GM21529 (cell line): ENCODE measurements around the gene GSX2.
"Not testable (repeated sequence)": the region's sequence is repeated elsewhere in the genome, so short reads cannot be mapped to it uniquely, and the experiment has no call there.

ENCODE experiments used
- ATAC-seq: cut with Tn5 transposase; IDR thresholded peaks from one replicate; pipeline ENCODE4 v1.9.1; 2021; ENCODE audit not compliant: unreplicated experiment

Gene GSX2

DNA sequence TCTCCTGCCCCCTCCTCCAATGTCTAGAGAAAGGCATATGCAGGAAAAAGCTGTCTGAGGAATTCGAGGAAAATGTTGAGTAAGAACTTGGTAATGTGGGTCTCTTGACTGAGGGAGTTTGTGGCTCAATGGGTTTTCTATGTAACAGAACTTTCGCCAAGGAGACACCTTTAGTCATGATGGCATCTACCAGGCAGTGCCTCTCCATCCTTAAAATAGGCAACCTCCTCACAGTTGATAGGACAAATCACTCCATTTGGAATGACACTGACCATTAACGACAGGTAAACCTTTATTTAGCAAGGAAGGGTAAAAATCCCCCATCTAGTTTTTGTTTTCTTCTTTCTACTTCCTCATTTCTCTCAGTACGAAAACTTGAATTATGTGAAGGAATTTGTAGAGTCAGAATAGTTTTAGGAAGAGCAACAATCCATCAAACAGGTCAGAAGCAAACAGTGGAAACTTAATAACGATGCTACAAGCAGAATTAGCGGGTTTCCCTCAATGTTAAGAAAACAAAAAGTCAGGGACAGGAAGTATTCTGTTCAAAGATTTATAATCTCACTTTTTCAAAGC is 2.7 kb downstream of the GSX2 start:
- no peak for ATAC-seq

DNA sequence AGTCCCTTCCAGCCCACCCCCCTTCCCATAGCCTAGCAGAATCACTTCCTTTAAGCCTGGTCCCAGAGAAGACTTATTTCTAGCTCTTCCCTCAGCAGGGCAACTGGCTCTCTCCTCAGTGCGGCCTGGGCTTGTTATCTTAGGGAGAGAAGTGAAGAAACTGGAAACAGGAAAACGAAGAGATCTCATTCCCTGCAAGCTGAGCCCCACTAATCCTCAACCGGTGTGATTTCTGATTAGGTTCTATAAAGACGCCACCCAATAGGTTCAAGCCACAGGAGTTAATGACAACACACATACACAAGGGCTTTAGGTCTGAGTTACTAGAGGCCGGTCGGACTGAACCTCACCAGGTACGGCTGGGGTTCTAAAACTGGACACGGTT is 3.2 kb downstream of the GSX2 start:
- no peak for ATAC-seq

DNA sequence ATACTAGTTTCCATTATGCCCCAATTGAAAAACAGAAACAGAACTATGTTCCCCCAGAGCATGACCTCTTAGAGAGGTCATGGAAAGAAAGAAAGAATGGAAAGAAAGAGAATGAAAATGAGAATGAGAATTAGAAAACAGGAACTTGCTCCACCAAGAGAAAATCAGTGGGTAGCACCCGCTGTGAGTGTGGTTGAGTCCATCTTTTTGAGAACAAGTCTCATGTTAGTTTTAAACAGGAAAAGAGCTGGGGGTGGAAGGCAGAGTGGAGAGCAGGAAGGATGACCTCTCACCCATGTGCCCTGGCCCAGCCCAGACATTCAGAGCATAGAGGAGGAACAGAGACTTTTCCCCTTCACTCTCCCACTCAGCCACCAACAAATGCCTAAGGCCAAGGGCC is 4.9 kb downstream of the GSX2 start:
- ATAC-seq = peak; percentile 37

DNA sequence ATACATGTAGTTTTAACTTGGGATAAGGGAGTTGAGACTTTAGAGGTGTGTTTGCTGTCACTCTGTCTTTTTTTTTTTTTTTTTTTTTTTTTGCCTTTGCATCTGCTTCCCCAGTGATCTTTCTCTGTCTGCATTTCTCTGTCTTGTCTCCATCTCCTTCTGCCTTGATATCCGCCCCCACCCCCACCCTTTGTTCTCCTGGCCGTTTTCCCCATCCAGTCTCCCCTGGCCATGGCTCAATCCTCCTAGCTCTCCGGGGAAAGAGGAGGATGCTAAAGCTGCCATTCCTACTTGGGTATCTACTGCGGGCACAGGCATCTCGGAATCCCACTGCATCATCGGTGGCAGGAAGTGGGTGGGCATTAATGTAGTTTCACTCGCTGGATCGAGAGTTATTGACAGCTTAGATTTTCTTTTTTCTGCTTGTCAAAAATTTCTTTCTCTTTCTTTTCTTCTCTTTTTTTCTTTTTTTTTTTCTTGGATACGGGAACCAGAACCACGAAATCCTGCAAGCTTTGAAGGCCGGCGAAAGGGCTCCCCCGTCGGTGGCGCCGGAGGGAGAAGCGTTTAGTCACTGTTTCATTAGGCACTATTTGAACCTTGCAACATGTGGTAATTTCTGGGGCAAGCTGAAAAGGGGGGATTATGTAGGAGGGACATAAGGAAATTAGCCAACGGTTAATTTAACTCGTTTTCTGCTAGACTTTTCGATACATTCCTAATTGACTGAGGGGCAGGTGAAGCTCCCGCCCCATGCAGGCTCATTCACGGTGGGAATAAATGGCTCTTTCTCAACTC is 8.2 kb downstream of the GSX2 start:
- no peak for ATAC-seq

DNA sequence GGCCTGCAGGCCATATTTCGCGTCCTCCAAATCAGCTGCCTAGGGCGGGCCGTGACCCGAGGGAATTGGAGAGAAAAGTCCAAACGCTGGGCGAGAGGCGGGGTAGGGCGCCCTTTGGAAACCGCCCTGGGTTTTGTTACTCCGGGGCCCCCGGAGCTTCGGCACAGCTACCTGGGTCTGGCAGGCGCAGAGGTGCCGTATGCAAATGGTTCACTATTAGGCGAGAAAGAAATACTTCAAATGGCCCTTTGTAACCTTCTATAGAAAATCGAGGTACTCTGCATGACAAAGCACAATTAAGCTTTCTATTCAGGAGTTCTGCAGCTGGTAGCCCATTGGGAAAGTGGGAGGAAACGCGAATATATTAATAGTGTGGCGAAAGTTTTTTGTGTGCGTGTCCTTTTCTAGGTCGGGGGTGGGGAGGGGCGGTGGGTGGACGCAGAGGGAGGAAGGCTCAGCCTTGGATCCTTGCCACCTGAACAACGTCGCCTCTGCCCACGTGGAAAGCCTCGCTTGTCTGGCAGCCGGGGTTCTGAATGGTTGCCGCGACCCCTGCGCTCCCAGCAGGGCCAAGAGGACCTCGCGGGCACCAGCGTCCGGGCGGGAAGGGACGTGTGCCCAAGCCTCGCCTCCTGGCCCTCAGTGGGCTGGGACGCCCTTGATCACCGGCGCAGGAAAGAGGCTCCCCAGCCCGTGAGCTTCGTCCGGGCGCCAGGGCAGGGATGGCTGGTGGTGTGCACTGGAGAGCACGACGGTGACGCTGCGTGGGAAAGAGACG is 9.5 kb downstream of the GSX2 start:
- ATAC-seq = no peak

DNA sequence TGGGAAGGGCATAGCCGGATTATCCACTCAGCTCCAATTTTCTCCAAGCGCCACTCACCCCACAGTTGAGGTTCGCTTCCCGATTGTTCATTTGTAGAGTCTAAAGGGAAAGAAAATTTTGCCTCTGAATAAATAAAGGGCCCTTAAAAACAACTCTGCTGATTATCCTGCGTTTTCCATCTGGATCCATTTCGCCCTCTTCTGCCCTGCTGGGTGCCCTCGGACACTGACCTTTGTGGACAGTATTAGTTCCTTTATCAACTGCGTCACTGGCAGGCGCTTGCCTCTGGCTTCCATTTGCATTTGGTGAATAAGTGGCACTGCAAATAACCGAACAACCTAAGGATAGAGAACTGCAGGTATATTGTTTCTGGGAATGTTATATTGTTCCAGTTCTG is 10.1 kb downstream of the GSX2 start:
- ATAC-seq = no peak

DNA sequence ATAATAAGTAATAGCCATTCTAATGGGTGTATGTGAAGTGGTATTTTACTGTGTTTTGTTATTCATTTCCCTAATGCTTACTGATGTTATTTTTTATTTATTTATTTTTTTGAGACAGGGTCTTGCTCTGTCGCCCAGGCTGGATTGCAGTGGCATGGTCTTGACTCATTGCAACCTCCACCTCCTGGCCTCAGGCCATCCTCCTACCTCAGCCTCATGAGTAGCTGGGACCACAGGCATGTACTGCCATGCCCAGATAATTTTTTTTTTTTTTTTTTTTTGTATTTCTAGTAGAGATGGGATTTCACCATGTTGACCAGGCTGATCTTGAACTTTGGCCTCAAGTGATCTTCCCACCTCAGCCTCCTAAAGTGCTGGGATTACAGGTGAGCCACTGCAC is 13.2 kb downstream of the GSX2 start:
- ATAC-seq = not testable (repeated sequence)

DNA sequence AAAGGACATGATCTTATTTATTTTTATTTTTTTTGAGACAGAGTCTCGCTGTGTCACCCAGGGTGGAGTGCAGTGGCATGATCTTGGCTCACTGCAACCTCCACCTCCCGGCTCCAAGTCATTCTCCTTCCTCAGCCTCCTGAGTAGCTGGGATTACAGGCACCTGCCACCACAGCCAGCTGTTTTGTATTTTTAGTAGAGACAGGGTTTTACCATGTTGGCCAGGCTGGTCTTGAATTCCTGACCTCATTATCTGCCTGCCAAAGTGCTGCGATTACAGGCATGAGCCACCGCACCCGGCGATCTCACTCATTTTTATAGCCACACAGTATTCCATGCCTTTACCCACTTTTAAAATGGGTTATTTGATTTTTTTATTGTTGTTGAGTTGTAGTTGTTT is 16.3 kb downstream of the GSX2 start:
- not testable (repeated sequence) for ATAC-seq

DNA sequence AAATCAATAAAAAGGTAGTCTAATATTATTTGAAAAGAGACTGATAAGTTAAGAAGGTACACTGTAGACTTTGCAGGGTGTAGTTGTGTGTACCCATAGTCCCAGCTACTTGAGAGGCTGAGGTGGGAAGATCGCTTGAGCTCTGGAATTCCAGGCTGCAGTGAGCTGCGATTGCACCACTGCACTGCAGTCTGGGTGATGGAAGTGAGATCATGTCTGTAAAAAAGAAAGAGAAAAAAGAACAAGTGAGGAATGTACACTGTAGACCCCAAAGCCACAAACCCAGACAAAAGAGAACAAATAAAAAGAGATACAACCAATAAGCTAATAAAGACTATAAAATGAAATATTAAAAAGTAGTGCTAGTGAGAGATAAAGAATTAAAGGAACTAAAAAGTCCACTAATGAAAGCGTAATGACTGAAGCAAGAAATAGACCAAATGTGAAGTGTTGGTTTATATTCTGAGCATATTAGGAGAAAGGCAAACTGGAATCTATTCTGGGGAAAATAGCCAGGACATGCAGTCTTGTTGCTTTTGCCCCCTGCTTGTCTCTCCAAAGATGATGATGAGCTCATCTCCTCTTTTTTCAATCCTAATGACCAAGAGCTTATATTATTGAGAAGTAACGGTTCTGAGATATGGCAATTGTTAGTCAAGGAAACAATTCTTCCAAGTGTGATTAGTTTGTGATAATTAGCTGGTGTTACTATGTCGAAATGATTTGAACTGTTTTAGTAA is 19.1 kb downstream of the GSX2 start:
- ATAC-seq = no peak

DNA sequence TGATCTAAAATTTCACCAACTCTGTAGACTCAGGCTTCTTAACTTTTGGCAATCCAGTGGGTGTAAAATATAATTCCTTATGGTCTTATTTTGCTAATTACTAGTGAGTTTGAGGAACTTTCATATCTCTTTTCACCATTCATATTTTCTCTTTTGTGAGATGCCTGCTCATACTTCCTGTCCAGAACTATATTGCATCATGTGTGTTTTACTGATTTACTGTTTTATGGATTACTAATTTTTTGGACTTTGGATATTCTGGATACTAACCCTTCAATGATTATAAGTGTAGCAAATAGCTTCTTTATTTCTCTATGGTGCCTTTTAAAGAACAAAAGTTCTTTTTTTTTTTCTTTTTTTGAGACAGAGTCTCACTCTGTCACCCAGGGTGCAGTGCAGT is 20.6 kb downstream of the GSX2 start:
- no peak for ATAC-seq

DNA sequence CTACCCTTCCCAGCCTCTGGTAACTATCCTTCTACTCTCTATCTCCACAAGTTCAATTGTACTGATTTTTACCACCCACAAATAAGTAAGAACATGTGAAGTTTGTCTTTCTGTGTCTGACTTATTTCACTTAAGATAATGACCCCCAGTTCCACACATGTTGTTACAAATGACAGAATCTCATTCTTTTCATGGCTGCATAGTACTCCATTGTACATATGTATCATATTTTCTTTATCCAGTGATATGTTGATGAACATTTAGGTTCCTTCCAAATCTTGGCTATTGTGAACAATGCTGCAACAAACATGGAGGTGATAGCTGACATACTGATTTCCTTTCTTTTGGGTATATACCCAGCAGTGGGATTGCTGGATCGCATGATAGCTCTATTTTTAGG is 27.7 kb downstream of the GSX2 start:
- no peak for ATAC-seq

DNA sequence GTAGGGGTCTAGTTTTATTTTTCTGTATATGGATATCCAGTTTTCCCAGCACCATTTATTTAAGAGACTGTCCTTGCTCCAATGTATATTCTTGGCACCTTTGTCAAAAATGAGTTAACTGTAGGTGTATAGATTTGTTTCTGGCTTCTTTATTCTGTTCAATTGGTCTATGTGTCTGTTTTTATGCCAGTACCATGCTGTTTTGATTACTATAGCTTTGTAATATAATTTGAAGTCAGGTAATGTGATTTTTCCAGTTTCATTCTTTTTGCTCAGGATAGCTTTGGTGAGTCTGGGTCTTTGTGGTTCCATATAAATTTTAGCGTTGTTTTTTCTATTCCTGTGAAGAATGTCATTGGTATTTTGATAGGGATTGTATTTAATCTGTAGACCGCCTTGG is 28.7 kb downstream of the GSX2 start:
- not testable (repeated sequence) for ATAC-seq

DNA sequence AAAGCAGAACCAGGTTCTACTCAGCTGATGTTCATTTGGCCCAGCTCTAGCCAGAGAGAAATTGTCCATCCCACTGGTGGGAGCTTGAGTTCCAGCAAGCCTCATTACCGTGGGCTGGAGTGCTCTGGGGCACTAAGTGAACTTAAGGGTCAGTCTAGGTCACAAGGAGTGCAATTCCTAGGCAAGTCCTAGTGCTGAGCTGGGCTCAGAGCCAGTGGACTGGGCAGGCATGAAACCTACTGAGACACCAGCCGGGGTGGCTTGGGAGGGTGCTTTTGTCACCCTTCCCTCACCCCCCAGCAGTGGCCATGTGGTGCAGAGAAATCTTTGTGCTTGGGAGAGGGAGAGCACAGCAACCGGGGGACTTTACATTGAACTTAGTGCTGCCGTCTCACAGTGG is 39.4 kb downstream of the GSX2 start:
- ATAC-seq = no peak

DNA sequence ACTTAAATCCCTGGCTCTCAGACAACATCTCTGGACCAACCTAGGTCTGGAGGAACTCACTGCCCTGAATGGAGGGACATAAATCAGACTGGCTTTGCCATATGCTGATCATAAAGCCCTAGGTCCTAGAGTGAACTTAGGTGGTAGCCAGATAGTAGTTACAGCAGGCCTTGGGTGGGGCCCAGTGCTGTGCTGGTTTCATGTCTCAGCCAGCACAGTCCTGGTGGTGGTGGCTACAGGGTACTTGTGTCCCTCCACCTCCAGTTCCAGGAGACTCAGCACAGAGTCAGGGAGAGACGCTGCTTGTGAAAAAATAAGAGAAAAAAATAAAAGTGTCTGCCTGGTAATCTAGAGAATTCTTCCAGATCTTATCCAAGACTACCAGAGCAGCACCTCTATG is 40.3 kb downstream of the GSX2 start:
- no peak for ATAC-seq

DNA sequence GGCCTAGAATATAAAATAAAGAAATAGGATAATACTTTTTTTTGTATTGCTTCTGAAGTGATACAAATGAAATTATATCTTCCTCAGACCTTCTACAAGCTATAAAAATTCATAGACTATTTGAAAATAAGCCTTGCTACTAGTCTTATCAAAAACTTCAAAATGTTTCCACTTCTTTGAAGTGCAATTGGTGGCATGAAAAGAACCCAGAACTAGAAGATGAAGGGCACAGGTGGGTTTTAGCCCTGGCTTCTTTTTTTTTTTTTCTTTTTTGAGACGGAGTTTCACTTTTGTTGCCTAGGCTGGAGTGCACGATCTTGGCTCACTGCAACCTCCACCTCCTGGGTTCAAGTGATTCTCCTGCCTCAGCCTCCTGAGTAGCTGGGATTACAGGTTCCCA is 44.2 kb downstream of the GSX2 start:
- ATAC-seq = no peak

DNA sequence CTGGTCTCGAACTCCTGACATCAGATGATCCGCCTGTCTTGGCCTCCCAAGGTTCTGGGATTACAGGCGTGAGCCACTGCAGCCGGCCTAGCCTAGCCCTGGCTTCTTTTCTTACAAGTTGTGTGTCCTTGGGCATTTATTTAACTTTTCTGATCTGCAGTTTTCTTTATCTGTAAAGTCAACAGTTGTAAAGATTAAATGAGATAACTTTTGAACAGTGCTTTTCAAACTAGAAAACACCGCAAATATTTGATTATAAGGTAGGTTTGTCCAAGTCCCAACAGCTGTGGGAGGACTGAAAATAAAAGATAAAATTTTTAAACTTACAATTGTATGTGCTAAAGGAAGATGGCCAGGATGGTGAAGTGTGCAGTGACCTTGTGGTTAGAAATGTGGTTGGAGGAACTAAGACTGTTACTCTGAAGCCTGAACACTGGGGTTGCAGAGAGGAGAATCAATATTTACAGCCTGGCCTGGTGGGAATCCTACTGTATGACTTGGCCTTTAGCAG is 44.8 kb downstream of the GSX2 start:
- no peak for ATAC-seq

DNA sequence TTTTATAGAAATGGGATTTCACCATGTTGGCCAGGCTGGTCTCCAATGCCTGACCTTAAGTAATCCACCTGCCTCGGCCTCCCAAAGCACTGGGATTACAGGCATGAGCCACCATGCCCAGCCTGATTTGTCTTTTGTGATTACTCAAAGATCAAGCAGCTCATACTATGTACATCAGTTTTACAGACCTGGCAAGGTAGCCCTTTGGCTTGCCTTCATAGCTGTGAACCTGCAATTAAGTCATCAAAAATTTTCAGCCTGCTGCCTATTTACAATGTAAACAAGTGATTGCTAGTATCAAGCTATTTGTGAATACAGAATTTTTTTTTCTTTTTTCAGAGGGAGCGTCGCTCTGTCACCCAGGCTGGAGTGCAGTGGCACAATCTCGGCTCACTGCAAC is 46.2 kb downstream of the GSX2 start:
- ATAC-seq = no peak

DNA sequence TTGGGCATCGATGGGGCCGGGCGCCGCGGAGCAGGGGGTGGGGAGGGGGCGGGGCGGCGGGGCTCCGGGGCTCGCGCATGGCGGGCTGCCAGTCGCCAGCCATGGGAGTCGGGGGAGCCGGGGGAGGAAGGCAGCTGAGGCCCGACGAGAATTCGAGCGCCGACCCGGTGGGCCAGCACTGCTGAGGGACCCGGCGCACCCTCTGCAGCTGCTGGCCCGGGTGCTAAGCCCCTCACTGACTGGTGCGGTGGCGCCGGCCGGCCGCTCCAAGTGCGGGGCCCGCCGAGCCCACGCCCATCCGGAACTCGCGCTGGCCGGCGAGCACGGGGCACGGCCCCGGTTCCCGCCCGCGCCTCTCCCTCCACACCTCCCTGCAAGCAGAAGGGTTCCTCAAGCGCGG is 49.4 kb downstream of the GSX2 start:
- ATAC-seq = no peak
